Stimulated activated CD4-positive, alpha-beta T cell treated with anti-CD3 and anti-CD28 coated beads, TNF-alpha, amount 100 ng/mL, for 48 hours (primary cell): ENCODE measurements around the gene ZBTB11.
"Not testable (repeated sequence)": the region's sequence is repeated elsewhere in the genome, so short reads cannot be mapped to it uniquely, and the experiment has no call there.

ENCODE experiments used
- DNase-seq, 3 donors: peaks; one replicate each; pipeline ENCODE4 v3.0.0-alpha.2; 2020; ENCODE audit warnings: low read depth in 3 of 3

ZBTB11 gene

DNA sequence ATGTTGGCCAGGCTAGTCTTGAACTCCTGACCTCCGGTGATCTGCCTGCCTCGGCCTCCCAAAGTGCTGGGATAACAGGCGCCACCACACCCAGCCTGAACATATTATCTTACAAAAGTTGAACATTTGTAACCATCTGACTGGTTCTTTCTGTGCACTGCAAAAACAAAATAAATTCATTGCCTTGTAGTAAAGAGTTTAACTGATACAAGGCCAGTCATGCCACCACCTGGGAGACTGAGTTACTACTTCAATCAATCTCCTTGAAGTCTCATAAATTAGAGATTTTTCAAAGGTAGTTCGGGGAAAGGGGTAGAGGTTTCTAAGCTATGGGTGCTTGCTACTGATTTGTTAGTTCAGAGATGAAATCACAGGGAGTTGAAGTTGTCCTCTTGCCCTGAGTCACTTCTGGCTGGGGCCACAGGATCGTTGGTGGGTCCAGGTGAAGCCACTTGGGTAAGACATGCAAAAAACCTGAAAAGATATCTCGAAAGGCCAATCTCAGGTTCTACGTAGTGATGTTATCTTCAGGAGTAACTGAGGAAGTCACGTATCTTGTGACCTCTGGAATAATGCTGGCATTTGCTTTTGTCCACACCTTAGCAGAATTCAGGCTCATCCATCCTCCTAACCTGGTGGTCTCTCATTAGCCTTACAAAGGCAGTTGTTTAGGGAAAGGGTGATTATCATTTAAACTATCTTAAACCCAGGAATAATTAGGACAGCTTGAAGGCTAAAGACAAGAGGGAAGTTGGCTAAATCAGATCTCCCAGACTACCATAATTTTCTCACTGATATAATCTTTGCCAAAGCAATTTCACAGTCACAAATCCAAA lies 33.7 kb downstream of the ZBTB11 start:
- no peak for DNase-seq

DNA sequence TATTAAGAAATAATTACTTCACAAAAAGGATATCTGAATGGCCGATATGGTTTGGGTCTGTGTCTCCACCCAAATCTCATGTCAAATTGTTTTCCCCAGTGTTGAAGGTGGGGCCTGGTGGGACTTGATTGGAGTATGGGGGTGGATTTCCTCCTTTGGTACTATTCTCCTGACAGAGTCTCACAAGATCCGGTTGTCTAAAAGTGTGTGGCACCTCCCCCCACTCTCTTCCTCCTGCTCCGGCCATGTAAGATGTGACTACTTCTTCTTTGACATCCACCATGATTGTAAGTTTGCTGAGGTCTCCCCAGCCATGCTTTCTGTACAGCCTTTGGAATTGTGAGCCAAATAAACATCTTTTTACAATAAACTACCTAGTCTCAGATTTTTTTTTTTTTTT lies 34.5 kb downstream of the ZBTB11 start:
- no peak for DNase-seq

DNA sequence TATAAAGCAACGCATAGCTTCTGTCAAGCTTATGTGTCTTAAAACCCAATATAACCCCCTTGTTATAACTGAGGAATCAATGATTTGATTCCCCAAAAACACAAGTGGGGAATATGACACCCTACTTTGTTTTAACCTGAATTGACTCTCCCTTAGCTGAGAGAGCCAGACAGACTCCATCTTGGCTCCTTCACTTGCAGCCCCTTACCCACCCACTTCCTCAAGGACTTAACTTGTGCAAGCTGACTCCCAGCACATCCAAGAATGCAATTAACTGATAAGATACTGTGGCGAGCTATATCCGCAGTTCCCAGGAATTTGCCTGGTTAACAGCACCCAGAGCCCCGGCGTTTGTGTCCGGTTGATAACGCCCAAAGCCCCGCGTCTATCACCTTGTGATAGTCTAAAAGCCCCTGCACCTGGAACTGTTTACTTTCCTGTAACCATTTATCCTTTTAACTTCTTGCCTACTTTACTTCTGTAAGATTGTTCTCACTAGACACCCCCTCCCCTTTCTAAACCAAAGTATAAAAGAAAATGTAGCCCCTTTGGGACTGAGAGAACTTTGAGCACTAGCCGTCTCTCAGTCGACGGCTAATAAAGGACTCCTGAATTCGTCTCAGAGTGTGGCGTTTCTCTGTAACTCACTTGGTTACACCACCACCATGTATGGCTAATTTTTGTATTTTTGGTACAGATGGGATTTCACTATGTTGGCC lies 35.4 kb downstream of the ZBTB11 start:
- not testable (repeated sequence) for DNase-seq

DNA sequence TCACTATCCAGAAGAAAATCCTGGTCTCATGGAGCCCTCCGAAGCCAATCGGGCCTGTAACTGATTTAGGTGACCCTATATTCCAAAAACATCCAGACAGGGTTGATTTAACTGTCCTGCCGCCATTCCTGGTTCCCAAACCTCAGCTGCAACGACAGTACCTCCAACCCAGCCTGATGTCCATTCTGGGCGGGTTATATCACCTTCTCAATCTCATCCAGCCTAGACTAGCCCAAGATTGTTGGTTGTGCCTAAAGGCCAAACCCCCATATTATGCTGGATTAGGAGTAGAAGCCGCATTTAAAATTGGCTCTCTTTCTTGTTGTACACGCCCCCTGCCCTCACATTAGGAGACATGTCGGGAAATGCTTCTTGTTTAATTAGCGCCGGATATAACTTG lies 36.7 kb downstream of the ZBTB11 start:
- DNase-seq = no peak

DNA sequence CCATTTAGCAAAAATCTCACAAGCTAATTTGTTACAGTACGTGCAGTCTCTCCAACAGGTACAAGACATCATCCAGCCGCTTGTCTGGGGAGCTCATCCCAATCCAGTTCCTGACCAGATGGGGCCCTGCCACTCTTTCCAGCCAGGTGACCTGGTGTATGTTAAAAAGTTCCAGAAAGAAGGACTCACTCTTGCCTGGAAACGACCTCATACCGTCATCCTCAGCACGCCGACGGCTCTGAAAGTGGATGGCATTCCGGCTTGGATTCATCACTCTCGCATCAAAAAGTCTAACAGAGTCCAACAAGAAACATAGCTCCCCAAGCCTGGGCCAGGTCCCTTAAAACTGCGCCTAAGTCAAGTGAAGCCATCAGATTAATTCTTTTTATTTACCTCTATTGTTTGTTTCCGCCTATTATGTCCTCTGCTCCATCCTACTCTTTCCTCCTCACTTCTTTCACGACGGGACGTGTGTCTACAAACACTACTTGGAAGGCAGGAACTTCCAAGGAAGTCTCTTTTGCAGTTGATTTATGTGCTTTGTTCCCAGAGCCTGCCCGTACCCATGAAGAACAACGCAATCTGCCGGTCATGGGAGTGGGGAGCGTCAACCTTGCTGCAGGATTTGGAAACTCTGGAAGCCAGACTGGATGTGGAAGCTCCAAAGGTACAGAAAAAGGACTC lies 37.5 kb downstream of the ZBTB11 start:
- no peak for DNase-seq

DNA sequence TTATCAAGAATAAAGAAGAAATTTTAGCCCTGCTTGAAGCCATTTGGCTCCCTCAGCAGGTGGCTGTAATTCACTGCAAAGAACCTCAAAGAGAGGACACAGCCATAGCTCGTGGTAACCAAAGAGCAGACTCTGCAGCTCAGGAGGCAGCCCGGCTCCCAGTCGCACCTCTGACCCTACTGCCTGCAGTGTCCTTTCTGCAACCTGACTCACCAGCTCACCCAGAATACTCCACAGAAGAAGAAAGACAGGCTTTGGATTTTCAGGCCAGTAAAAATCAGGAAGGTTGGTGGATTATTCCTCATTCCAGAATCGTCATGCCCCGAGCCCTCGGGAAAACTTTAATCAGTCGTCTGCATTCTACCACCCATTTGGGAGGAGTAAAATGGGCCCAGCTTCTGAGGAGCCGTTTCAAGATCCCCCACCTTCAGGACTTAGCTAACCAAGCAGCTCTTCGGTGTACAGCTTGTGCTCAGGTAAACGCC lies 38.6 kb downstream of the ZBTB11 start:
- no peak for DNase-seq

DNA sequence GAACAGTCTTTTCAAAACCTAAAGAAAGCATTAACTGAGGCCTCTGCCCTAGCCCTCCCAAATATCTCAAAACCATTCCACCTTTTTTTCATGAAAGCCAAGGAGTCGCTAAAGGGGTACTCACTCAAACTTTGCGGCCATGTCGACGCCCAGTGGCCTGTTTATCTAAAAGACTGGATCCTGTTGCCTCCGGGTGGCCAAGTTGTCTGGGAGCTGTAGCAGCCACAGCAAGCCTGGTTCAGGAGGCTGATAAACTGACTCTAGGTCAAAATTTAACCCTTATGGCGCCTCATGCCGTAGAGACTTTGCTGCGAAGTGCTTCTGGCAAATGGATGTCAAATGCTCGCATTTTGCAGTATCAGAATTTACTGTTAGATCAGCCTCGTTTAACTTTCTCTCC lies 39.5 kb downstream of the ZBTB11 start:
- DNase-seq = no peak

DNA sequence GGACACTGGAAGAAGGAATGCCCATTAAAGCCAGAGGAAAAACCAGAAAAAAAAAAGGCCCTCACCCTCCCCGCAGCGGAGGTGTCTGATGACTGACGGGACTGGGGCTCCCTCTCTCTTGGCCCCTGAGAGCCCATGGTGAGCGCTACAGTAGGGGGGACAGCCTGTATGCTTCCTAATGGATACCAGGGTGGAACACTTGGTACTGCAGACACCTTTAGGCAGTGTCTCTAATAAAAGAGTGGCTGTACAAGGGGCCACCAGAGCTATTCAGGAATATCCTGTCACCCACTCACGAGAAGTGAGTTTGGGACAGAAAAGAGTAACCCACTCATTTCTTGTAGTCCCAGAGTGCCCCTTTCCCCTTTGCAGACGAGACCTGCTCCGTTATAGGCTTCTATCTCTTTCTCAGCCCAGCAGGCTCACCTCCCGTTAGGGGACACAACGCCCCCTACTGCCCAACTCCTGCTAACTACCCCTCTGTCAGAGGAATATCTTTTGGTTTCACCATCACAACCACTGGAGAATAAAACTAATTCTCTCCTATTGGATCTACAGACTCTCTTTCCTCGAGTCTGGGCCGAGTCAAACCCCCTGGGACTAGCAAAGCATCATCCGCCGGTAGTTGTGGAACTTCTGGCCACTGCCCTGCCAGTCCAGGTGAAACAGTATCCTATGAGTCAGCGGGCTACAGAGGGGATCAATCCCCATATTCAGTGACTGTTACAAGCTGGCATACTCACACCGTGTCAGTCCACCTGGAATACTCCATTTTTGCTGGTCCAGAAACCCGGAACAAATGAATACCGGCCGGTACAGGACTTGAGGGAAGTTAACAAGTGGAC lies 40.8 kb downstream of the ZBTB11 start:
- peak; percentile 39 to 77 (median 60) for DNase-seq

DNA sequence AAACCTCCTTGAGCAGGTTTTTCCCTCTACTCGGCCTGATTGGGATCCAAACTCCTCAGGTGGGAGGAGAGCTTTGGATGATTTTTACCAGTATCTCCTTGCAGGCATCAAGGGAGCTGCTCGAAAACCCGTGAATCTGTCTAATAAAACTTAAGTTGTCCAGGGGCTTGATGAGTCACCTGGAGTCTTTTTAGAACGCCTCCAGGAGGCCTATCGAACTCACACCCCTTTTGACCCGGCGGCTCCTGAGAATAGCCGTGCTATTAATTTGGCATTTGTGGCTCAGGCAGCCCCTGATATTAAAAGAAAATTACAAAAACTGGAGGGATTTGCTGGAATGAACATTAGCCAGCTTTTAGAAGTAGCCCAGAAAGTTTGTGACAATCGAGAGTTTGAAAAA lies 41.6 kb downstream of the ZBTB11 start:
- no peak for DNase-seq

DNA sequence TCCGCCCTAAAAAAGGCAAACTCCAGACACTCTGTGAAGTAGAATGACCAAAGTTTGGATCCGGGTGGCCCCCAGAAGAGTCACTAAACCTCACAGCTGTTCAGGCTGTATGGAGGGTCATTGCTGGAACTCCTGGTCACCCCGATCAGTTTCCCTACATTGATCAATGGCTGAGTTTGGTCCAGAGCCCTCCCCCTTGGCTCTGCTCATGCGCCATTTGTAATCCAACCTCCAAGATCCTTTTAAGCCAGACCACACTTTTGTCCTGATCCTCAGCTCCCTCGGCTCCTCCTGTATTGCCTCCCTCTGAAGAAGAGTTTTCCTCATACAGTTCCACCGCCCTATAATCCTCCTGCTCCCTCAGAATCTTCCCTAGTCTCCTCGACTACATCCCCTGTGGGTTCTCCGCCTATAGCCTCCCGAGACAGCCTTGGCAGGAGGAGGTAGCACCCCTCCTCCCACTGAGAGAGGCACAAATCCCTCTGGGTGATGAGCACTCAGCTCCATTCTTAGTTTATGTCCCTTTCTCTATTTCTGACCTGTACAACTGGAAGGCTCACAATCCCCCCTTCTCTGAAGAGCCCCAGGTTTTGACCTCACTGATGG lies 42.2 kb downstream of the ZBTB11 start:
- DNase-seq = no peak

DNA sequence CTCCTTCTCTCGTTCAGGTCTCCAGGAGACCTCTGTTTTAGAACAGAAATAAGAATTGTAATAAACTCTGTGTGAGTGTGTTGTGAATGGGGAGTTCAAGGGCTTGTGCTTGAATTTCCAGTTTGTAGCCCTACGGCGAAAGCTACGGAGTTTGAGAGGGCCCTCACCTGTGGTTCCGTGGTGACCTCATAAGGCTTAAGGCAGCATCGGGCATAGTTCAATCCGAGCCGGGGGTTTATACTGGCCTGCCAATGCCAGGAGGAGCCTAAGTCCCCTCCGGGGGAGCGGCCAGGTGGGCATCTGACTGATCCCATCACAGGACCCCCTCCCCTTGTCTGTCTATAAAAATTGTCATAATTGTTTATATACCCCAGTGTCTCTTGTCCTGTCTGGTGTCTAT lies 43.7 kb downstream of the ZBTB11 start:
- DNase-seq = no peak

DNA sequence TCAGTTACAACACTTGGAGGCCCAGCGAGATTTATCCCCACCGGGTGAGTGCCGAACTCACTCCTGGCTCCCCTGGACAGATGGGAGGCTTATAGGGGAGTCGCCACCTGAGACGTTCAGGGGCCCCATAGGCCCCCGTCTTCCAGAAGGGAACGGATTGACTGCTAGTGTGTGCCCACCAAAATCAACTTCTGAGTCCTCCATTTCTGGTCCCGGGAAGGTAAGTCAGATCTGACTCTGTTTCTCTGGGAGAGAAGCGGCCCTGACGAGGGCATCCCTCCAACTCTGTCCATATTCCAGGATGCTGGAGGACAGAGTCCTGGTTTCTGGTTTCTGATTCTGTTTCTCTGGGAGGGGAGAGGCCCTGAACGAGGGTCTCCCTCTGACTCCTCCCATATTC lies 44.3 kb downstream of the ZBTB11 start:
- no peak for DNase-seq

DNA sequence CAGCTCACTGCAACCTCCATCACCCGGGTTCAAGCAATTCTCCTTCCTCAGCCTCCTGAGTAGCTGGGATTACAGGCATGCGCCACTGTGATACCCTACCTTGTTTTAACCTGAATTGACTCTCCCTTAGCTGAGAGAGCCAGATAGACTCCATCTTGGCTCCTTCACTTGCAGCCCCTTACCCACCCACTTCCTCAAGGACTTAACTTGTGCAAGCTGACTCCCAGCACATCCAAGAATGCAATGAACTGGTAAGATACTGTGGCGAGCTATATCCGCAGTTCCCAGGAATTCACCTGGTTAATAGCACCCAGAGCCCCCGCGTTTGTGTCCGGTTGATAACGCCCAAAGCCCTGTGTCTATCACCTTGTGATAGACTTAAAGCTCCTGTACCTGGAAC lies 45.0 kb downstream of the ZBTB11 start:
- not testable (repeated sequence) for DNase-seq

DNA sequence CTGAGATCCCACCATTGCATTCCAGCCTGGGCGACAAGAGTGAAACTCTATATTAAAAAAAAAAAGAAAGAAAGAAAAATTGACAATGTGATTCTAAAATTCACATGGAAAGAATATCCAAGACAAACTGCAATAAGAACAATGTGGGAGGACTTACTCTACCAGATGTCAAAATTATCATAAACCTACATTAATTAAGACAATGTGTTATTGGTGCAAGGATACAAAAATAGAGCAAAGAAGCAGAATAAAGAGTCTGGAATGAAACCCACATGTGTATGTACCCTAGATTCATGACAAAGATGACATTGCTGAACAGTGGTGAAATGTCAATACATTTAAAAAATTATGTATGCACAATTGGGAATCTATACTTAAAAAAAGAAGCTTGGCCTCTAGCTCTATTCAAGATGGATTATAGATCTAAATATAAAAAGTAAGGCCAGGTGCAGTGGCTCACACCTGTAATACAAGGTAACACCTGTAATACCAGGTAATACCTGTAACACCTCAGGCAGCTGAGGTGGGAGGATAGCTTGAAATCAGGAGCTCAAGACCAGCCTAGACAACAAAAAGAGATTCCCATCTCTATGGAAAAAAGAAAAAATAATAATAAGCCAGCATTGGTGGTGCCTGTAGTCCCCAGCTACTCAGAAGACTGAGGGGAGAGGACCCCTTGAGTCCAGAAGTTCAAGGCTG lies 45.7 kb downstream of the ZBTB11 start:
- no peak for DNase-seq

DNA sequence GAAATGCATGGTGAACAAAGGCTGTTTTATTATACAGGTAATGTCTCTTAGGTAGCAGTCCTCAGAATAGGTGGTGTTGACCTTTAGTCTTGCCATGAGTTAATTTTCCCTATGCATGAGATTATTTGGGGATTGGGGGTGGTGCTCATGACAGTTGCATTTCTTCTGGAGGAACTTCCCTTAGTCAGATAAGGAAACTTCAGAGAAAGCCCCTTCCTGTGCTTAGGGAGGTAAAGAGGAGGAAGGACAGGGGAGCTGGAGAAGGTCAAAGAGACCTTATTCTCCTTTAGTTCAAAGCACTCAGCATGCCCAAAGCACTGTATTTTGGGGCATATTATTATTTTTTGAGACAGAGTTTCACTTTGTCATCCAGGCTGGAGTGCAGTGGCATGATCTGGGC lies 47.7 kb downstream of the ZBTB11 start:
- DNase-seq = no peak

DNA sequence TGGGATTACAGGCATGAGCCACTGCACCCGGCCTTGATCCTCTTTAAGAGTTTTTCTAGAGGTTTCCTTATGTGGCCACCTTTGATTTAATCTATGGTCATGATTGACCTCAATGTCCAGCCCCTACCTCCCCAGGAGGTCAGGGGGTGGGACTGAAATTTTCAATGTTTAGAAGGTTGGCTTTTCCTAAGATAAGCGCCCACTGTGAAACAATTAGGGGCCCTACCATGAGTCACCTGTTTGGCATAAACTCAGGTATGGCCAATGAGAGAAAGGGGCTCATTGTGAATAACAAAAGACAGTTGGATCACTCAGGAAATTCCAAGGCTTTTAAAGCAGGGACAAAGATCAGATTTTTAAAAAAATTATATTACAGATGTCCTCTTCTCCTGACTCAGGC lies 51.1 kb downstream of the ZBTB11 start:
- DNase-seq = no peak

DNA sequence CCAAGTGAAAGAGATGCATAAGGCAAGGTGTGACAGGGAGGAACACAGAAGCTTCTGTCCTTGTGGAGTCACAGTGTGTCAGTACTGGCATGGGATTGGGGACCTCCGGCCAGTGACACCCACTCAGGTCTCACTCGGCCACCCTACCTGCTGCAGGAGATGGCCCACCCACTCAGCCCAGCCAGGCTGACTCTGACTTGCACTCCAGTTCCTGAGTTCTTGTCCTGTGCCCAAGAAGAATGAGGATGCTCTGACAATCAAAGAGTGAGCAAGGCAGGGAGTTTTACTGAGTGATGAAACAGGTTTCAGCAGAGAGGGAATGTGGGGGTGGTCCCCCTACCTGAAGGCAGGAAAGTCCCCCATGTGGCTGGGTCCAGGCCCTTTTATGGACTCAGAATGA lies 52.1 kb downstream of the ZBTB11 start:
- DNase-seq = no peak

DNA sequence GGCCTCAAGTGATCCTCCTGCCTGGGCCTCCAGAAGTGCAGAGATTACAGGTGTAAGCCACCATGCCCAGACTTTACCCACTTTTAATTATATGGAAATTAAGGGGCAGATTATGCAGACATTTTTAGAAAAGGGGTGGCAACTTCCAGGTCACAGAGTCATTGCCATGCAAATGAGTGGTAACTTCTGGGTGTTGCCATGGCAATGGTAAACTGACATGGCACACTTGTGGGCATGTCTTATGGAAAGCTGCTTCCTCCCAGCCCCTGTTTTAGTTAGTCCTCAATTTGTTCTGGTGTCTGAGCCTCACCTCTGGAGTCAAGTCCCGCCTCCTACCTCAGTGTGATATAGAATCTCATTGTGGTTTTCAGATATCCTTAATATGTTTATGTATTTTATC lies 53.3 kb downstream of the ZBTB11 start:
- no peak for DNase-seq

DNA sequence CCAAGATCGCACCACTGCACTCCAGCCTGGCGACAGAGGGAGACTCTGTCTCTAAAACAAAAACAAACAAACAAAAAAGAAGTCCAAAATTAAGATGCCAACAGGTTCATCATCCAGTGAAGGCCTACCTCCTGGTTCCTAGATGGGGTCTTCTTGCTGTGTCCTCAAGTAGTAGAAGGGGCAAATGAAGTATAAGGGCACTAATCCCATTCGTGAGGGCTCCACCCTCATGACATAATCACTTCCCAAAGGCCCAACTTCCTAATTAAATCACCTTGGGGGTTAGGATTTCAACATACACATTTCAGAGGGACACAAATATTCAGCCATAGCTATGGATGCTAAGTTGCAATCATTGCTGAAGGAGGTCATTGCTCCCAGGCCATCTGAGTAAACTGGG lies 57.2 kb downstream of the ZBTB11 start:
- no peak for DNase-seq

DNA sequence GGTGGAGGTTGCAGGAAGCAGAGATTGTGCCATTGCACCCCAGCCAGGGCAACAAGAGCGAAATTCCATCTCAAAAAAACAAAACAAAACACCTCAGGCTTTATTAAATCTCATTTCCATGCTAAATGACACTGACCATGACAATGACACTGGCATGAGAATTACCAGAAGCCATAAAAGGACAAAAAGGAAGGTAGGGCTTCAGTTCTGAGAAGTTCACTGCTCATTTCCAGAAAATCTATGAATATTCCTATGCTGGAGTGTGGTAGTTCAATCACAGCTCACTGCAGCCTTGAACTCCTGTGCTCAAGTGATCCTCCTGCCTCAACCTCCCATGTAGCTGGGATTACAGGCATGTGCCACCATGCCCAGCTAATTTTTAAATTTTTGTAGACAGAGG lies 58.2 kb downstream of the ZBTB11 start:
- DNase-seq = no peak

DNA sequence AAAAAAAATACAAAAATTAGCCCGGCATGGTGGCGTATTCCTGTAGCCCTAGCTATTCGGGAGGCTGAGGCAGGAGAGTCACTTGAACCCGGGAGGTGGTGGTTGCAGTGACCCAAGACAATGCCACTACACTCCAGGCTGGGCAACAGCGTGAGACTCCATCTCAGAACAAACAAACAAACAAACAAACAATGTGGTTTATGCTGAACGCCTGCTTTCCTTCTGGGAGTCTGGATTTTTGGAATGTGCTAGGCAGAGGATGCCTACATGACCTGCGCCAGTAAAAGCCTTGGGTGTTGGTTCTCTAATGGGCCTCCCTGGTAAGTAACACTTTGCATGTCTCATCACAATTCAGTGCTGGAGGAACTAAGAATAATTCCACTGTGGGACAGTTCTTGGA lies 59.5 kb downstream of the ZBTB11 start:
- DNase-seq = no peak
